ENCODE data around the gene IL4R.

DNA sequence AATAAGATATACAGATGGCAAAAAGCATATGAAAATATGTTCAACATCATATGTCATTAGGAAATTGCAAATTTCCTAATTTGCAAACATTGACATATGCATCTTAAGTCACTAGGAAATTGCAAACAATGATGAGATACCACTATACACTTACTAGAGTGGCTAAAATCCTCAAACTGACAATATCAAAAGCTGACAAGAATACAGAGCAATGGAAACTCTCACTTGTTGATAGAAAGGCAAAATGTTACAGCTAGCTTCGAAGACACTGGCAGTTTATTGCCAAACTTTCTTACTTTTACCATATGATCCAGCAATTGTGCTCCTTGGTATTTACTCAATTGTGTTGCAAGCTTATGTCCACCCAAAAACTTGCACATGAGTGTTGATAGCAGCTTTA lies 5.0 kb upstream of the IL4R start:
- TF ChIP-seq, protein P1, sequence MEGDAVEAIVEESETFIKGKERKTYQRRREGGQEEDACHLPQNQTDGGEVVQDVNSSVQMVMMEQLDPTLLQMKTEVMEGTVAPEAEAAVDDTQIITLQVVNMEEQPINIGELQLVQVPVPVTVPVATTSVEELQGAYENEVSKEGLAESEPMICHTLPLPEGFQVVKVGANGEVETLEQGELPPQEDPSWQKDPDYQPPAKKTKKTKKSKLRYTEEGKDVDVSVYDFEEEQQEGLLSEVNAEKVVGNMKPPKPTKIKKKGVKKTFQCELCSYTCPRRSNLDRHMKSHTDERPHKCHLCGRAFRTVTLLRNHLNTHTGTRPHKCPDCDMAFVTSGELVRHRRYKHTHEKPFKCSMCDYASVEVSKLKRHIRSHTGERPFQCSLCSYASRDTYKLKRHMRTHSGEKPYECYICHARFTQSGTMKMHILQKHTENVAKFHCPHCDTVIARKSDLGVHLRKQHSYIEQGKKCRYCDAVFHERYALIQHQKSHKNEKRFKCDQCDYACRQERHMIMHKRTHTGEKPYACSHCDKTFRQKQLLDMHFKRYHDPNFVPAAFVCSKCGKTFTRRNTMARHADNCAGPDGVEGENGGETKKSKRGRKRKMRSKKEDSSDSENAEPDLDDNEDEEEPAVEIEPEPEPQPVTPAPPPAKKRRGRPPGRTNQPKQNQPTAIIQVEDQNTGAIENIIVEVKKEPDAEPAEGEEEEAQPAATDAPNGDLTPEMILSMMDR (IDR thresholded peaks at IDR 0.05): no peak
- TF ChIP-seq POLR2A (IDR thresholded peaks at IDR 0.05): no peak
